C4-2B (cell line): ENCODE results near the gene NCCRP1.

ENCODE experiments used
- CTCF ChIP-seq: fragments of 450-650 bp; conservative IDR thresholded peaks from 2 replicates; pipeline ENCODE4 v1.5.1; 2017; ENCODE audit warnings: mild to moderate bottlenecking
- ZFX ChIP-seq: fragments of 450-650 bp; IDR thresholded peaks from 2 replicates; pipeline ENCODE4 v1.6.1; 2017

- TF ChIP-seq CTCF, result no peak
- TF ChIP-seq ZFX, result no peak
Measured at GRCh38 chr19:39205449-39205764, 8.6 kb downstream of the NCCRP1 start.
